ENCODE results near the gene GUCA2B.

DNA sequence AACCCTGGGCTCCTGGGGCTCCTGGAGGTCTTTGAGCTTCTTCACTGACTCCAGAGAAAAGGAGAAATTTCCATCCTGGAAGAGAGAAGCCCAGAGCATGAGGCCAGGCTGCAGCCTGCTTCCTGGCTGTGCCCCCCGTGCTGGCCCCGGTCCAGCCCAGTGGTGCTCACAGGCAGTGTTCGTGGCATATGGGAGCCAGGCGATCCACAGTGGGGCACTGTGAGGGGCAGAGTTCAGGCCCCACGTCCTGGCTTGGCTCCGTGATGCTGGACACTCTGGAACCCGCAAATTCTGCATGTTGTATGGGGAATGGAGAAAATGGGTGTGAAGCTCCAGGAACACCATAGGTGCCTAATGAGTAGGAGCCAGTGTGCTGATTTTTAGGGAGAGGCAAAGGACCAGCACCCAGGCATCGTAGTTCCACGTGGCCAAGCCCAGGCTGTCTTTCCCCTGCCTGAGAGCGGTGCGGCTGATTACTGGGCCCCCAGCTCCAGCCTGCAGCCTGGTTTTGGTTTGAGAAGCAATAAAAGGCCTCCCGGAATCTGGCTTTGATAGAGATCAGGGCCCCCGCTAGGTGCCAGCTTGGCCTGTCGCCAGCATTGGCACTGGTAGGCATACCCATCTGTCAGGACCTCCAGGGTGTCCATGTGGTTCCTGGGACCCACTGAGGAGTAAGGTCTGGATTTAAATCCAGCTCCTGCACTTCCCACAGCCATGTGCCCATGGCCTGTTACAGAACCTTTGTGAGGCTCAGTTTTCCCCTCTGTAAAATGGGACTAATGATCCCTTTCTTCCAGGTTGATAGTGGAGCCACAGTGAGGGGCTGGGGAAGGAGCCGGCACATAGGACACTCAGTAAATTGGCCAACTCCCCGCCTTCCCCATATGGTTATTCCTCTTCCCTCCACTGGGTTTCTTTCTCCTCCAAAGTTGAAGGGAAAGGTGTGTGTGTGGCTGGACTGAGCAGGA lies 10.6 kb downstream of the GUCA2B start:
- TF ChIP-seq, protein P1, sequence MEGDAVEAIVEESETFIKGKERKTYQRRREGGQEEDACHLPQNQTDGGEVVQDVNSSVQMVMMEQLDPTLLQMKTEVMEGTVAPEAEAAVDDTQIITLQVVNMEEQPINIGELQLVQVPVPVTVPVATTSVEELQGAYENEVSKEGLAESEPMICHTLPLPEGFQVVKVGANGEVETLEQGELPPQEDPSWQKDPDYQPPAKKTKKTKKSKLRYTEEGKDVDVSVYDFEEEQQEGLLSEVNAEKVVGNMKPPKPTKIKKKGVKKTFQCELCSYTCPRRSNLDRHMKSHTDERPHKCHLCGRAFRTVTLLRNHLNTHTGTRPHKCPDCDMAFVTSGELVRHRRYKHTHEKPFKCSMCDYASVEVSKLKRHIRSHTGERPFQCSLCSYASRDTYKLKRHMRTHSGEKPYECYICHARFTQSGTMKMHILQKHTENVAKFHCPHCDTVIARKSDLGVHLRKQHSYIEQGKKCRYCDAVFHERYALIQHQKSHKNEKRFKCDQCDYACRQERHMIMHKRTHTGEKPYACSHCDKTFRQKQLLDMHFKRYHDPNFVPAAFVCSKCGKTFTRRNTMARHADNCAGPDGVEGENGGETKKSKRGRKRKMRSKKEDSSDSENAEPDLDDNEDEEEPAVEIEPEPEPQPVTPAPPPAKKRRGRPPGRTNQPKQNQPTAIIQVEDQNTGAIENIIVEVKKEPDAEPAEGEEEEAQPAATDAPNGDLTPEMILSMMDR (IDR thresholded peaks at IDR 0.05), result no peak
- no peak for TF ChIP-seq POLR2AphosphoS5 (IDR thresholded peaks at IDR 0.05)

Measured in prostate gland (tissue), 2 donors.